ENCODE results near the gene PCDHGC4. TPM values are rescaled to one million over a fixed set of nuclear protein-coding genes. Genes with fewer than 3 reads are reported as not detected.

Gene PCDHGC4
- not detected for total RNA-seq

DNA sequence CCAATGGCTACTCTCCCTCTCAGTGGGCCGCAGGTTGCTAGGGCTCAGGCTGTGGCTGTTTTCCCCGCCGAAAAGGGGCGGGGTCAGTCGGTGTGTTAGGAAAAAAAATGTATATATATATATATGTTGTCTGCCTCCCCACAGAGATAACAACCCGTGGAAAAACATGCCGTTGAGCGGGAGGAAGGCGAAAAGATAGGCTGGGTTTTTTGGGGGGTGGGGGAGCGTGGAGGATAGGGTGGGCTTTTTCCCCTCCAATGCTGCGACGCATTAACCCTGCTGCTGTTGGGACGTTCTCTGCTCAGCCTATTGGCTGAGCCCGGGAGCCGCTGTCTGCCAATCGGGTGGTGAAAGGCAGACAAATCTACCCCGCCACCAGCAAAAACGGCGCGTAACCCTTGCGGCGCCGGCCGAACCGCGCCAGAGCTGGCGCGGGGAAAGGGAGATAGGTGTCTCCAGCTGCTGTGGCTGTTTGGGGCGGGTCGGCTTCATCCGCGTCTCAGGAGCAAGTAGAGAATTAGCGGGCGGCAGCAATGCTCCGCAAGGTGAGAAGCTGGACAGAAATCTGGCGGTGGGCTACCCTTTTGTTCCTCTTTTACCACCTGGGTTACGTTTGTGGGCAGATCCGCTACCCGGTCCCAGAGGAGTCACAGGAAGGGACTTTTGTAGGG, at the start of gene PCDHGC4:
Gene PCDHGC4 (plus strand): TSS at position 390 of the 671 bp plus-strand sequence. CDS start 144 bp downstream, at position 534.
- no peaks in the 10 kb centered on the region for H3K9me3 Mint-ChIP-seq
- DNase-seq (peak in 1 of 2 donors; percentile 12), ATAC-seq (replicated peaks in 1 of 2) (peak; percentile 43 to 45)
- peaks cover 6% of the 10 kb centered on the region for H3K4me1 Mint-ChIP-seq (ENCODE audit: low read depth)
- H3K4me3 Mint-ChIP-seq, result peak within 1 kb of the TSS; percentile 11 to 69
- no peak within 1 kb of the TSS for H3K27ac Mint-ChIP-seq
- peaks cover 71% of the 10 kb centered on the region for H3K27me3 Mint-ChIP-seq (ENCODE audit: low read depth)
- peaks cover 2% of the 10 kb centered on the region in 2 donors for H3K36me3 Mint-ChIP-seq (ENCODE audit: insufficient read depth in 2 of 2)

DNA sequence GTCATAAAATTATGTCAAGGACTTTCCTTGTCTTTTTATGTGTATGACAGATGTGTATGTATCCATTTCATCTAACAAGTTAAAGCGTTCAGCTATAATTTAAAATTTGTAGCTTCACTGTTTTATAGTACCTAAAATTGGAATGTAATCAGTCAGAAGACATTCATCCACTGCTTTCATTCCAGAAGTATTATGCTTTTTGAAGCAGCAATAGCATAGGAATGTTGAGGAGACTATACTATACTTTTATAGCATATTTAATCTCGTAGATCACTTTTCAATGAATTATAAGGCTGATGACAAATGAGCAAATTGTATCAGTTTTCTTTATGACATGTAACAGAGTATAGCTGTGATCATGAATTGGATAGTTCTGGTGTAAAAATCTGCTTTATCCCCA, 47.6 kb upstream of the PCDHGC4 start:
- Mint-ChIP-seq H3K27ac (no peak overlapping the region), H3K4me1 (ENCODE audit: low read depth) (peaks cover under 1% of the 10 kb centered on the region), H3K27me3 (ENCODE audit: low read depth) (peaks cover 30% of the 10 kb centered on the region), H3K4me3 (no peak overlapping the region), H3K36me3 (ENCODE audit: insufficient read depth in 2 of 2) (peaks cover 3 to 10% of the 10 kb centered on the region in 2 donors), H3K9me3 (peaks cover 3% of the 10 kb centered on the region in 2 donors)
- ATAC-seq (replicated peaks in 1 of 2) (no peak), DNase-seq (no peak)

DNA sequence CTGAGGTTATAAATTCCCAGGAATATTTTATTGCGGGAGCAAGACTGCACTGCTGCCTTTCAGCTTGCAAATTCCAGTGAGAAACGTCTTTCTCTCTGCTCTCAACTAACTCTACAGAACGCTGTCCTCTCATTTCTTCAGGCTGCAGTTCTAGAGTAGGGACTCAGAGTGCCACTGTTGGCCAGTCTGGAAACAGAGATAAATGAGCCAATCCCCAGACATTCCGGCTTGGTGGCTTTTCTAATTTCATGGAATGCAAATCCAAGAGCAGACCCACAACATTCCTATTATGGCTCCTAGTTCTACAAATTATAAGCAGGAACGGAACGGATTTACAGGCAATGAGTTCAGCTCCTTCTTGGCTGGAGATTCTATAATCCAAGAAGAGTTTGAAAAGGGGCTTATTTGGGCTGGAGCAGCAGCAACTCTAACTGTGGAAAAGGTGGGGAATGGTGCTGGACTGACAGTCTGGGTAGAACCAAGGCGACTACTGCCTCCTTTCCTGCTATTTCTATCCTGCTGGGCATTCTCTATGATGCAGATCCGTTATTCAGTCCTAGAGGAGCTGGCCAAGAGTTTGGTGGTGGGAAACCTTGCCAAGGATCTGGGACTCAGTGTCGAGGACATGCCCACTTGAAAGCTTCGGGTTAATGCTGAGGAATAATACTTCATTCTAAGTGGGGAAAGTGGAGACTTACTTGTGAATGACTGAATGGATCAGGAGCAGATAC, 45.3 kb upstream of the PCDHGC4 start:
- peaks cover 0 to 3% of the 10 kb centered on the region in 2 donors for H3K36me3 Mint-ChIP-seq (ENCODE audit: insufficient read depth in 2 of 2)
- H3K4me1 Mint-ChIP-seq (ENCODE audit: low read depth), result no peaks in the 10 kb centered on the region
- peaks cover 18% of the 10 kb centered on the region for H3K27me3 Mint-ChIP-seq (ENCODE audit: low read depth)
- DNase-seq (no peak), ATAC-seq (replicated peaks in 1 of 2) (no peak)
- H3K4me3 Mint-ChIP-seq, result no peak overlapping the region
- no peak overlapping the region for H3K27ac Mint-ChIP-seq
- peaks cover 2 to 4% of the 10 kb centered on the region in 2 donors for H3K9me3 Mint-ChIP-seq

DNA sequence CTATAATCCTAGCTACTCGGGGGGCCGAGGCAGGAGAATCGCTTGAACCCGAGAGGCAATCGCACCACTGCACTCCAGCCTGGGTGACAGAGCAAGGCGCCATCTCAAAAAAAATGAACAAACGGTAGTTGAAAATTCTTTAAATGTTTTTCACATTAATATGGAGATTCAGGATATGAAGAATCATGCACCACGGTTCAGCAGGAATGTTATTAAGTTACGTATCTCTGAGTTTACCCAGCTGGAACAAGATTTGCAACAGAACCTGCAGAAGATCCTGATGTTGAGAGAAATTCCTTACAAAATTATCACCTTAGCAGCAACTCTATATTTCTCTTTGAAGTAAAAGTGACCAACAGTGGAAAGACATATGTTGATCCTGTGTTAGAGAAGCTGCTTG, 44.5 kb upstream of the PCDHGC4 start:
- Mint-ChIP-seq H3K27me3 (ENCODE audit: low read depth) (peaks cover 24% of the 10 kb centered on the region), H3K36me3 (ENCODE audit: insufficient read depth in 2 of 2) (peaks cover 0 to 3% of the 10 kb centered on the region in 2 donors), H3K4me3 (no peak overlapping the region), H3K9me3 (peaks cover 2 to 4% of the 10 kb centered on the region in 2 donors), H3K27ac (no peak overlapping the region), H3K4me1 (ENCODE audit: low read depth) (no peaks in the 10 kb centered on the region)
- no peak for ATAC-seq (replicated peaks in 1 of 2)
- DNase-seq, result no peak

DNA sequence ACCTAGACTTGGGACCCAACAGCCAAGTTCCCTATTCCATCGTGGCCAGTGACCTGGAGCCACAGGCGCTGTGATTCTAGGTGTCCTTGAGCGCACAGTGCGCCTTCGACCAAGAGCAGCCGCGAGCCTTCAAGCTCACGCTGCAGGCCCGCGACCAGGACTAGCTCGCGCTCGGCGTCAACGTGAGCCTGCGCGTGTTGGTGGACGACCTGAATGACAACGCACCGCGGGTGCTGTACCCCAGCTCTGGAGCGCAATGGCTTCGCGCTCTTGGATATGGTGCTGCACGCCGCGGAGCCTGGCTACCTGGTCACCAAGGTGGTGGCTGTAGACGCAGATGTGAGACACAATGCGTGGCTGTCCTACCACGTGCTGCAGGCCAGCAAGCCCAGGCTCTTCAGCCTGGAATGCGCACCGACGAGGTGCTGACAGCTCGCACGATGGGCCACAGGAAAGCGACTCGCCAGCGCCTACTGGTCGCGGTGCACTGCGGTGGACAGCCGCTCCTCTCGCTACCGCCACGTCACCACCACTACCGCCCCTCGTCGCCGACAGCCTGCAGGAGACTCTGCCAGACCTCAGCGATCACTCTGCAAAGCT, 43.2 kb upstream of the PCDHGC4 start:
- Mint-ChIP-seq H3K4me3 (no peak overlapping the region), H3K36me3 (ENCODE audit: insufficient read depth in 2 of 2) (peaks cover 0 to 3% of the 10 kb centered on the region in 2 donors), H3K27ac (no peak overlapping the region), H3K9me3 (peaks cover 2 to 4% of the 10 kb centered on the region in 2 donors), H3K4me1 (ENCODE audit: low read depth) (no peaks in the 10 kb centered on the region), H3K27me3 (ENCODE audit: low read depth) (peaks cover 22% of the 10 kb centered on the region)
- DNase-seq (no peak), ATAC-seq (replicated peaks in 1 of 2) (no peak)

DNA sequence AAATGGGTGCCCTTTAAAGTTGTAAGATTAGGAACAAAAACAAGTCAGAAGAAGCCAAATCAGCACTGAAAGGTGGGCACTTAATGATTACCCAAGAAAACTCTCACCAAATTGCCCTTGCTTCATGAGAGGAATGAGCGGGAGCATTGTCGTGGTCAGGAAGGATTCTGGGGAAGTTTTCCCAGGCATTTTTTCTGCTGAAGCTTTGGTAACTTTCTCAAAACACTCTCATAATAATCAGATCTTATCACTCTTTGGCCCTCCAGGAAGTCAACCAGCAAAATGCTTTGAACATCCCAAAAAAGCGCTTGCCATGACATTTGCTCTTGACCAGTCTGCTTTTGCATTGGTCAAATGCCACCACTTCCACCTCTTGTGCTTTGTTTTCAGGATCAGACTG, 19.5 kb upstream of the PCDHGC4 start:
- Mint-ChIP-seq H3K9me3 (no peaks in the 10 kb centered on the region), H3K4me3 (no peak overlapping the region), H3K4me1 (ENCODE audit: low read depth) (no peaks in the 10 kb centered on the region), H3K27ac (no peak overlapping the region), H3K27me3 (ENCODE audit: low read depth) (peaks cover 6% of the 10 kb centered on the region), H3K36me3 (ENCODE audit: insufficient read depth in 2 of 2) (no peaks in the 10 kb centered on the region)
- ATAC-seq (replicated peaks in 1 of 2) (no peak), DNase-seq (no peak)

DNA sequence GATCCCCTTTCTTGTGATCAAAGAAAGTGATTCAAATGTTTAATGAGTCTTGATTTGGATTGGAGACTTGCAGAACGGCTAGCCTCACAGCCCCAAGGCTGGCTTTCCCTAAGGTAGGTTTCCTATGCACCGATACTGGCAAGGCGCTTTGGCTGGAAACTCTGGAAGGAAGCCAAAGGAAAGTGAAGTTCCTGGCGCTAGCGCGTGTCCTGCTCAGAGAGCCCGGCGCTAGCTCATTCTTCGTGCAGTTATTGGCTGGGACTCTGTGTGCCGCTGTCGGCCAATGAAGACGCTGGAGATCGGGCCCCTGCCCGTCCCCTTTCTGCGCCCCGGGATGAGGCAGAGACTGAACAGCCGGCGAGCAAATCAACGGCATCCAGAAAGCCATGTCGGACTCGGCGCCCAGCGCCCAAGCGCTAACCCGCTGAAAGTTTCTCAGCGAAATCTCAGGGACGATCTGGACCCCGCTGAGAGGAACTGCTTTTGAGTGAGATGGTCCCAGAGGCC, 9.2 kb upstream of the PCDHGC4 start, which contains the start of gene PCDHGC3:
Gene PCDHGC3 (plus strand): TSS at position 342 of the 507 bp plus-strand sequence. CDS start 151 bp downstream, at position 493.
- DNase-seq (peak; percentile 64 to 67), ATAC-seq (replicated peaks in 1 of 2) (peak; percentile 90 to 93)
- peaks cover 52% of the 10 kb centered on the region for H3K27me3 Mint-ChIP-seq (ENCODE audit: low read depth)
- peaks cover 0 to 3% of the 10 kb centered on the region in 2 donors for H3K36me3 Mint-ChIP-seq (ENCODE audit: insufficient read depth in 2 of 2)
- peak within 1 kb of the TSS; percentile 2 for H3K27ac Mint-ChIP-seq
- H3K4me3 Mint-ChIP-seq, result peak within 1 kb of the TSS; percentile 91 to 94
- H3K4me1 Mint-ChIP-seq (ENCODE audit: low read depth), result peaks cover 29% of the 10 kb centered on the region
- H3K9me3 Mint-ChIP-seq, result no peaks in the 10 kb centered on the region

DNA sequence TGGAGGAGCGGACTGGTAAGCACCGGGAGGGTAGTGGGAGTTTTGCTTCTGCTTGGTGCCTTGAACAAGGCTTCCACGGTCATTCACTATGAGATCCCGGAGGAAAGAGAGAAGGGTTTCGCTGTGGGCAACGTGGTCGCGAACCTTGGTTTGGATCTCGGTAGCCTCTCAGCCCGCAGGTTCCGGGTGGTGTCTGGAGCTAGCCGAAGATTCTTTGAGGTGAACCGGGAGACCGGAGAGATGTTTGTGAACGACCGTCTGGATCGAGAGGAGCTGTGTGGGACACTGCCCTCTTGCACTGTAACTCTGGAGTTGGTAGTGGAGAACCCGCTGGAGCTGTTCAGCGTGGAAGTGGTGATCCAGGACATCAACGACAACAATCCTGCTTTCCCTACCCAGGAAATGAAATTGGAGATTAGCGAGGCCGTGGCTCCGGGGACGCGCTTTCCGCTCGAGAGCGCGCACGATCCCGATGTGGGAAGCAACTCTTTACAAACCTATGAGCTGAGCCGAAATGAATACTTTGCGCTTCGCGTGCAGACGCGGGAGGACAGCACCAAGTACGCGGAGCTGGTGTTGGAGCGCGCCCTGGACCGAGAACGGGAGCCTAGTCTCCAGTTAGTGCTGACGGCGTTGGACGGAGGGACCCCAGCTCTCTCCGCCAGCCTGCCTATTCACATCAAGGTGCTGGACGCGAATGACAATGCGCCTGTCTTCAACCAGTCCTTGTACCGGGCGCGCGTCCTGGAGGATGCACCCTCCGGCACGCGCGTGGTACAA, 8.5 kb upstream of the PCDHGC4 start:
- Mint-ChIP-seq H3K27ac (peak overlapping the region; percentile 2), H3K27me3 (ENCODE audit: low read depth) (peaks cover 52% of the 10 kb centered on the region), H3K36me3 (ENCODE audit: insufficient read depth in 2 of 2) (peaks cover 0 to 3% of the 10 kb centered on the region in 2 donors), H3K9me3 (no peaks in the 10 kb centered on the region), H3K4me1 (ENCODE audit: low read depth) (peaks cover 29% of the 10 kb centered on the region), H3K4me3 (peak overlapping the region; percentile 91 to 94)
- ATAC-seq (replicated peaks in 1 of 2), result peak; percentile 25 to 28
- peak in 1 of 2 donors; percentile 15 for DNase-seq

DNA sequence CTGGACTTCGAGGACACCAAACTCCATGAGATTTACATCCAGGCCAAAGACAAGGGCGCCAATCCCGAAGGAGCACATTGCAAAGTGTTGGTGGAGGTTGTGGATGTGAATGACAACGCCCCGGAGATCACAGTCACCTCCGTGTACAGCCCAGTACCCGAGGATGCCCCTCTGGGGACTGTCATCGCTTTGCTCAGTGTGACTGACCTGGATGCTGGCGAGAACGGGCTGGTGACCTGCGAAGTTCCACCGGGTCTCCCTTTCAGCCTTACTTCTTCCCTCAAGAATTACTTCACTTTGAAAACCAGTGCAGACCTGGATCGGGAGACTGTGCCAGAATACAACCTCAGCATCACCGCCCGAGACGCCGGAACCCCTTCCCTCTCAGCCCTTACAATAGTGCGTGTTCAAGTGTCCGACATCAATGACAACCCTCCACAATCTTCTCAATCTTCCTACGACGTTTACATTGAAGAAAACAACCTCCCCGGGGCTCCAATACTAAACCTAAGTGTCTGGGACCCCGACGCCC, 7.7 kb upstream of the PCDHGC4 start:
- peaks cover 52% of the 10 kb centered on the region for H3K27me3 Mint-ChIP-seq (ENCODE audit: low read depth)
- H3K9me3 Mint-ChIP-seq, result no peaks in the 10 kb centered on the region
- peaks cover 0 to 3% of the 10 kb centered on the region in 2 donors for H3K36me3 Mint-ChIP-seq (ENCODE audit: insufficient read depth in 2 of 2)
- no peak overlapping the region for H3K27ac Mint-ChIP-seq
- ATAC-seq (replicated peaks in 1 of 2), result no peak
- H3K4me1 Mint-ChIP-seq (ENCODE audit: low read depth), result peaks cover 29% of the 10 kb centered on the region
- no peak for DNase-seq
- peak overlapping the region; percentile 91 to 94 for H3K4me3 Mint-ChIP-seq

DNA sequence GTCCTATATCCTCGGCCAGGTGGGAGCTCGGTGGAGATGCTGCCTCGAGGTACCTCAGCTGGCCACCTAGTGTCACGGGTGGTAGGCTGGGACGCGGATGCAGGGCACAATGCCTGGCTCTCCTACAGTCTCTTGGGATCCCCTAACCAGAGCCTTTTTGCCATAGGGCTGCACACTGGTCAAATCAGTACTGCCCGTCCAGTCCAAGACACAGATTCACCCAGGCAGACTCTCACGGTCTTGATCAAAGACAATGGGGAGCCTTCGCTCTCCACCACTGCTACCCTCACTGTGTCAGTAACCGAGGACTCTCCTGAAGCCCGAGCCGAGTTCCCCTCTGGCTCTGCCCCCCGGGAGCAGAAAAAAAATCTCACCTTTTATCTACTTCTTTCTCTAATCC, 7.0 kb upstream of the PCDHGC4 start:
- H3K27ac Mint-ChIP-seq, result no peak overlapping the region

DNA sequence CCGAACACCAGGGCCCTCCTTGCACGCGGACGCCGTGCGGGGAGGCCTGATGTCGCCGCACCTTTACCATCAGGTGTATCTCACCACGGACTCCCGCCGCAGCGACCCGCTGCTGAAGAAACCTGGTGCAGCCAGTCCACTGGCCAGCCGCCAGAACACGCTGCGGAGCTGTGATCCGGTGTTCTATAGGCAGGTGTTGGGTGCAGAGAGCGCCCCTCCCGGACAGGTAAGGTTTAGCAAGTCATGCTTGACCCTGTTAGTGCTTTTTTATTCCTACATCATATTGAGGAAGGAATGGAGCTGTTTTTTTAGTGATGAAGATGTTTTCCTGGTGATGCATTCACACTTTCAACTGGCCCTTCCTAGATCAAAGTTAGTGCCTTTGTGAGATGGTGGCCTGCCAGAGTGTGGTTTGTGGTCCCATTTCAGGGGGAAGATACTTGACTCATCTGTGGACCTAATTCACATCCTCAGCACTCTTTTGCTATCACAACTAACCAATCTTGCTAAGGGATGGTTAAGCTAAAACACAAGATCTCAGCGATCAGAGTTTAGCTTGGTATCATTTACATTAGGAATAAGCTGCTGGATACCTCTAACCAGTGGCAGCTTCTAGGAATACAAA, 6.4 kb upstream of the PCDHGC4 start:
- Mint-ChIP-seq H3K4me1 (ENCODE audit: low read depth) (peaks cover 29% of the 10 kb centered on the region), H3K4me3 (no peak overlapping the region), H3K36me3 (ENCODE audit: insufficient read depth in 2 of 2) (peaks cover 2 to 4% of the 10 kb centered on the region in 2 donors), H3K27me3 (ENCODE audit: low read depth) (peaks cover 66% of the 10 kb centered on the region), H3K9me3 (no peaks in the 10 kb centered on the region), H3K27ac (no peak overlapping the region)
- ATAC-seq (replicated peaks in 1 of 2) (peak; percentile 41 to 47), DNase-seq (peak in 1 of 2 donors; percentile 31)

More for the DNA sequence above, 7.0 kb upstream of the PCDHGC4 start:
- DNase-seq (no peak), ATAC-seq (replicated peaks in 1 of 2) (no peak)
- H3K9me3 Mint-ChIP-seq, result no peaks in the 10 kb centered on the region
- H3K4me3 Mint-ChIP-seq, result peak overlapping the region; percentile 91 to 94
- peaks cover 59% of the 10 kb centered on the region for H3K27me3 Mint-ChIP-seq (ENCODE audit: low read depth)
- peaks cover 29% of the 10 kb centered on the region for H3K4me1 Mint-ChIP-seq (ENCODE audit: low read depth)
- H3K36me3 Mint-ChIP-seq (ENCODE audit: insufficient read depth in 2 of 2), result peaks cover 0 to 3% of the 10 kb centered on the region in 2 donors

DNA sequence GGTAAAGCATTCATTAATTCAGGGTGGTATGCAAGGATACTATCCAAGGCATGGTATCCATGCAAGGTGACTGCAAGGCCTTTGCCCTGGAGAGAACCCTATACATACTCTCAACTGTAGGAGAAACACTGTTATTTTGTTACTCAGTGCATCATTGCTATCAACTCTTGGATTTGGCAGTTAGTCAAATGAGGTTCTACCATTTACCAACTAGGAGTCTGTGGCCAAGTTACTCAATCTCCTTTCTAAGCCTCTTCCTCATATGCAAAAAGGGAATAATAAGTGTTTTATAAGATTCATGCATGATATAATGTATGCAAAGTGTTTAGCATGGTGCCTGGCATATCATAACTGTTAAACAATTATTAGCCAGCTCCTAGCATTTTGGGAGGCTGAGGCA, 5.1 kb upstream of the PCDHGC4 start:
- Mint-ChIP-seq H3K9me3 (no peaks in the 10 kb centered on the region), H3K27ac (no peak overlapping the region), H3K4me1 (ENCODE audit: low read depth) (peaks cover 35% of the 10 kb centered on the region)

More for the DNA sequence above, 5.1 kb upstream of the PCDHGC4 start:
- no peak overlapping the region for H3K4me3 Mint-ChIP-seq
- no peak for DNase-seq
- peaks cover 76% of the 10 kb centered on the region for H3K27me3 Mint-ChIP-seq (ENCODE audit: low read depth)
- no peak for ATAC-seq (replicated peaks in 1 of 2)
- peaks cover 2 to 4% of the 10 kb centered on the region in 2 donors for H3K36me3 Mint-ChIP-seq (ENCODE audit: insufficient read depth in 2 of 2)
